ENCODE measurements around the gene KLK10.
A peak's percentile ranks its signal among the peaks of the same experiment; 100 is the strongest.

KLK10 gene

DNA sequence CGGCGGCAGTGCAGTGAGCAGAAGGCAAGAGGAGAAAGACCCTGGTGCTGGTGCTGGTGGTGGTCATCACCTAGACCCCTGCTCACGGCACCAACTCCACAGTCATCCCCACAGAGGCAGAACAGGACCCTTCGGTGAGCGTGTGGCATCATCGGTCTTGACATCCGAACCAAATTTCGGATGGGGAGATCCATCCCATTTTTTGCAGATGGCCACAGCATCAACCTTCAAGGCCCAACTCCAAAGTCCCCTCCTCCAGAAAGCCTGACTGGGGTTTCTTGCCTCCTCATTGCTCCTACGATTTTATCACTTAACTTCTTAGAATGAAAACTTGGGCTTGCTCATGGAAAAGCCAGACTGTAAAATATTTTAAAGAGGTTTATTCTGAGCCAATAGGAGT lies 24.0 kb upstream of the KLK10 start:
- no peak overlapping the region for H2BK120ac ChIP-seq (ENCODE audit: low read depth, low read length)
- H4K8ac ChIP-seq (ENCODE audit: low read depth, low read length) = no peak overlapping the region
- no peak overlapping the region for H3K9ac ChIP-seq (ENCODE audit: low read length)
- no peak overlapping the region for H3K4ac ChIP-seq (ENCODE audit: low read depth, low read length)
- H3K56ac ChIP-seq (ENCODE audit: low read length) = no peak overlapping the region
- no peak overlapping the region for H3K23ac ChIP-seq (ENCODE audit: low read length)
- H4K5ac ChIP-seq (ENCODE audit: low read length) = no peak overlapping the region
- H3K4me3 ChIP-seq (ENCODE audit: low read length) = no peak overlapping the region
- H3K36me3 ChIP-seq (ENCODE audit: control insufficient read depth, insufficient read depth, low read length) = no peaks in the 10 kb centered on the region
- H2BK5ac ChIP-seq (ENCODE audit: low read length) = no peak overlapping the region
- no peaks in the 10 kb centered on the region for H3K4me1 ChIP-seq (ENCODE audit: control insufficient read depth, low read depth, low read length)
- no peak for DNase-seq
- no peak overlapping the region for H3K4me2 ChIP-seq (ENCODE audit: low read length)
- no peaks in the 10 kb centered on the region for H3K79me1 ChIP-seq (ENCODE audit: low read length)
- H3K18ac ChIP-seq (ENCODE audit: low read length) = no peak overlapping the region
- H2BK15ac ChIP-seq (replicated peaks; ENCODE audit: low read depth) = no peak overlapping the region
- WGBS (ENCODE audit: extremely low coverage, insufficient coverage, low lambda C conversion rate) = no CpG with 5 or more reads among the region's 9 CpGs
- H3K27ac ChIP-seq (ENCODE audit: low read depth, low read length) = no peak overlapping the region
- no peaks in the 10 kb centered on the region for H3K27me3 ChIP-seq (ENCODE audit: insufficient read depth, low read length, poor library complexity)
- H3K79me2 ChIP-seq (ENCODE audit: control insufficient read depth, insufficient read depth, low read length) = no peaks in the 10 kb centered on the region
- no peak overlapping the region for H2AK5ac ChIP-seq (ENCODE audit: low read length)

DNA sequence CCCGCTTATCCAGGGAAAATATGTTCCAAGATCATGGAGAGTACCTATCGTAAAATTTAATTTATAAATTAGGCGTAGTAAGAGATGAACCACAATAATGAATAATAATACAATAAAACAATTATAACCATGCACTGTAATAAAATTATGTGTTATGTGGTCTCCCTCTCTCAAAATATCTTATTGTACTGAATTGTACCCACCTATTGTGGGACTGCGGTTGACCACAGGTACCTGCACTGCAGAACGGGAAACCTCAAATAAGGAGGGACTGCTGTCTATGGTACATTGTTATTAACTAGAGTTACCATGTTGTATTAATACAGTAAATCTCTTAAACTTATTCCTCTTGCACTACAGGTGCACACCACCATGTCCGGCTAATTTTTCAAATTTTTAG lies 20.6 kb upstream of the KLK10 start:
- H2BK120ac ChIP-seq (ENCODE audit: low read depth, low read length) = no peak overlapping the region
- H3K9ac ChIP-seq (ENCODE audit: low read length) = no peak overlapping the region
- no peaks in the 10 kb centered on the region for H3K4me1 ChIP-seq (ENCODE audit: control insufficient read depth, low read depth, low read length)
- H3K79me2 ChIP-seq (ENCODE audit: control insufficient read depth, insufficient read depth, low read length) = no peaks in the 10 kb centered on the region
- H3K18ac ChIP-seq (ENCODE audit: low read length) = no peak overlapping the region
- H4K8ac ChIP-seq (ENCODE audit: low read depth, low read length) = no peak overlapping the region
- H3K36me3 ChIP-seq (ENCODE audit: control insufficient read depth, insufficient read depth, low read length) = no peaks in the 10 kb centered on the region
- H3K4me3 ChIP-seq (ENCODE audit: low read length) = no peak overlapping the region
- no peak overlapping the region for H2BK15ac ChIP-seq (replicated peaks; ENCODE audit: low read depth)
- no peak overlapping the region for H2BK5ac ChIP-seq (ENCODE audit: low read length)
- no peak overlapping the region for H3K23ac ChIP-seq (ENCODE audit: low read length)
- no peak overlapping the region for H3K56ac ChIP-seq (ENCODE audit: low read length)
- H3K79me1 ChIP-seq (ENCODE audit: low read length) = no peaks in the 10 kb centered on the region
- DNase-seq = no peak
- H4K5ac ChIP-seq (ENCODE audit: low read length) = no peak overlapping the region
- H2AK5ac ChIP-seq (ENCODE audit: low read length) = no peak overlapping the region
- no peak overlapping the region for H3K27ac ChIP-seq (ENCODE audit: low read depth, low read length)
- H3K4me2 ChIP-seq (ENCODE audit: low read length) = no peak overlapping the region
- no peaks in the 10 kb centered on the region for H3K27me3 ChIP-seq (ENCODE audit: insufficient read depth, low read length, poor library complexity)
- no peak overlapping the region for H3K4ac ChIP-seq (ENCODE audit: low read depth, low read length)
- no CpG with 5 or more reads among the region's 6 CpGs for WGBS (ENCODE audit: extremely low coverage, insufficient coverage, low lambda C conversion rate)

DNA sequence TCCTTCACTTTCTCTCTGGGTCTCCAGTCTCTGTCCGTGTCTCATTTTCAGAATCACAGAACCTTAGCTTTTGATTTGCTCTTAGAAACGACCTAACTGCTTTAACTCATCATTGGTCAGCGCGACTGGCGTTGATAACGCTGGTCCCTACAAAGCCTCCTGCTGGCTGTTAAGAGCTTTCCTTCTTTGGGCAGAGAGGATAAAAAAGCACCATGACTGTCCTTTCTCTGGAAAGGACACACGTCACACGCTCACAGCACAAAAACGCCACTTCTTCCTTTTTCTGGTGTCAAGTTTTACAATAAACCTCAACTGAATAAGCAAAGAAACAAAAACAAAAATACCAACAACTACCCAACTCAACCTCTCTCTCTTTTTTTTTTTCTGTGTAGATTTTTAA lies 17.0 kb upstream of the KLK10 start:
- WGBS (ENCODE audit: extremely low coverage, insufficient coverage, low lambda C conversion rate) = no CpG with 5 or more reads among the region's 9 CpGs
- H2AK5ac ChIP-seq (ENCODE audit: low read length) = no peak overlapping the region
- H3K4me2 ChIP-seq (ENCODE audit: low read length) = no peak overlapping the region
- no peak overlapping the region for H4K8ac ChIP-seq (ENCODE audit: low read depth, low read length)
- H3K56ac ChIP-seq (ENCODE audit: low read length) = no peak overlapping the region
- H3K4me1 ChIP-seq (ENCODE audit: control insufficient read depth, low read depth, low read length) = no peaks in the 10 kb centered on the region
- no peak overlapping the region for H2BK120ac ChIP-seq (ENCODE audit: low read depth, low read length)
- no peak overlapping the region for H3K23ac ChIP-seq (ENCODE audit: low read length)
- no peak overlapping the region for H3K18ac ChIP-seq (ENCODE audit: low read length)
- no peaks in the 10 kb centered on the region for H3K79me1 ChIP-seq (ENCODE audit: low read length)
- H2BK15ac ChIP-seq (replicated peaks; ENCODE audit: low read depth) = no peak overlapping the region
- DNase-seq = peak; percentile 36
- no peak overlapping the region for H3K4me3 ChIP-seq (ENCODE audit: low read length)
- H2BK5ac ChIP-seq (ENCODE audit: low read length) = no peak overlapping the region
- H4K5ac ChIP-seq (ENCODE audit: low read length) = no peak overlapping the region
- no peaks in the 10 kb centered on the region for H3K36me3 ChIP-seq (ENCODE audit: control insufficient read depth, insufficient read depth, low read length)
- no peaks in the 10 kb centered on the region for H3K79me2 ChIP-seq (ENCODE audit: control insufficient read depth, insufficient read depth, low read length)
- no peak overlapping the region for H3K4ac ChIP-seq (ENCODE audit: low read depth, low read length)
- H3K9ac ChIP-seq (ENCODE audit: low read length) = no peak overlapping the region
- H3K27me3 ChIP-seq (ENCODE audit: insufficient read depth, low read length, poor library complexity) = no peaks in the 10 kb centered on the region
- H3K27ac ChIP-seq (ENCODE audit: low read depth, low read length) = no peak overlapping the region

DNA sequence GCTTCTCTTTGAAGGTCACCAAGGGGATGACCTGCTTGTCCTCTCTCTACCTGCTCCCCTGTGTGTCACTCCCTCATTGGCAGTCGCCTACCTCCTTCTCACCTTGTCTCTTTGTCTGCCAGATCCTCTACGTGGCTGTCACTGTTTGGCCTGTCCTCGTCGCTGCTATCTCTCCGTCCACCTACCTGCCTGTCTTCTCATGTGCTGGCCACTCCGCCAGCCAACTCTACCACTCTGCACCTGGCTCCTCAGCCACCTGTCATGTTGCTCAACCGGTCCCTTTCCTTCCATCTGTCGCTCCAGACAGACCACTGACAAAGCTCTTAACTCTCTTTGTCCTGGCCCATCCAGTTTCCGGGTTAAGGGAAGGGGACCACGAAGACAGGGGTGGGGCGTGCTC lies 15.2 kb upstream of the KLK10 start, which contains the start of gene KLK12:
Gene KLK12, minus strand, starts transcription at position 299 of the 400 bp plus-strand sequence. CDS start 381 bp downstream, outside the sequence.
- H3K4ac ChIP-seq (ENCODE audit: low read depth, low read length) = no peak within 1 kb of the TSS
- H3K9ac ChIP-seq (ENCODE audit: low read length) = no peak within 1 kb of the TSS
- no peak within 1 kb of the TSS for H2AK5ac ChIP-seq (ENCODE audit: low read length)
- H4K5ac ChIP-seq (ENCODE audit: low read length) = no peak within 1 kb of the TSS
- H3K56ac ChIP-seq (ENCODE audit: low read length) = no peak within 1 kb of the TSS
- no peak within 1 kb of the TSS for H3K4me3 ChIP-seq (ENCODE audit: low read length)
- H3K4me1 ChIP-seq (ENCODE audit: control insufficient read depth, low read depth, low read length) = no peaks in the 10 kb centered on the region
- no CpG with 5 or more reads among the region's 11 CpGs for WGBS (ENCODE audit: extremely low coverage, insufficient coverage, low lambda C conversion rate)
- H3K27ac ChIP-seq (ENCODE audit: low read depth, low read length) = no peak within 1 kb of the TSS
- no peak within 1 kb of the TSS for H3K23ac ChIP-seq (ENCODE audit: low read length)
- H3K79me1 ChIP-seq (ENCODE audit: low read length) = no peaks in the 10 kb centered on the region
- H2BK120ac ChIP-seq (ENCODE audit: low read depth, low read length) = no peak within 1 kb of the TSS
- no peak for DNase-seq
- no peaks in the 10 kb centered on the region for H3K79me2 ChIP-seq (ENCODE audit: control insufficient read depth, insufficient read depth, low read length)
- H3K4me2 ChIP-seq (ENCODE audit: low read length) = no peak within 1 kb of the TSS
- no peaks in the 10 kb centered on the region for H3K27me3 ChIP-seq (ENCODE audit: insufficient read depth, low read length, poor library complexity)
- no peak within 1 kb of the TSS for H2BK15ac ChIP-seq (replicated peaks; ENCODE audit: low read depth)
- H4K8ac ChIP-seq (ENCODE audit: low read depth, low read length) = no peak within 1 kb of the TSS
- no peak within 1 kb of the TSS for H2BK5ac ChIP-seq (ENCODE audit: low read length)
- H3K36me3 ChIP-seq (ENCODE audit: control insufficient read depth, insufficient read depth, low read length) = no peaks in the 10 kb centered on the region
- H3K18ac ChIP-seq (ENCODE audit: low read length) = no peak within 1 kb of the TSS

DNA sequence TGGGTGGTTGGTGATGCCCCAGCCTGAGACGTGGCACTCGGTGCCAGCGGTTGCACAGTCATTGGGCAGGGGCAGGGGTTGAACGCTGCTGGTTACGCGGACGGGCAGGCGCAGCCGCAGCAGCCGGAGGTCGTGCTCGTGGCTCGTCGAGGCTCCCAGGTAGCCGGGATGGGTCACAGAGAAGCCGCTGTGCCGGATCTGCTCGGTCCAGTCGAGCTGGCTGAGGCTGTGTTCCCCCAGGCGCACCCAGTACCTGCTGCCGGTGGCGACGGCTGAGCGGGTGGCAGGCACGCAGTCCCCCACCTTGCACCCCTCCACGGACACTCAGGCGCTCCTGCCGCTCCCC lies 12.3 kb upstream of the KLK10 start:
- no peak overlapping the region for H2BK5ac ChIP-seq (ENCODE audit: low read length)
- no peak overlapping the region for H2BK15ac ChIP-seq (replicated peaks; ENCODE audit: low read depth)
- no peak overlapping the region for H2AK5ac ChIP-seq (ENCODE audit: low read length)
- WGBS (ENCODE audit: extremely low coverage, insufficient coverage, low lambda C conversion rate) = no CpG with 5 or more reads among the region's 28 CpGs
- H3K79me1 ChIP-seq (ENCODE audit: low read length) = no peaks in the 10 kb centered on the region
- no peak overlapping the region for H3K4me3 ChIP-seq (ENCODE audit: low read length)
- H3K4me2 ChIP-seq (ENCODE audit: low read length) = no peak overlapping the region
- H3K4me1 ChIP-seq (ENCODE audit: control insufficient read depth, low read depth, low read length) = no peaks in the 10 kb centered on the region
- no peak overlapping the region for H4K8ac ChIP-seq (ENCODE audit: low read depth, low read length)
- DNase-seq = no peak
- H3K56ac ChIP-seq (ENCODE audit: low read length) = no peak overlapping the region
- H3K23ac ChIP-seq (ENCODE audit: low read length) = no peak overlapping the region
- H4K5ac ChIP-seq (ENCODE audit: low read length) = no peak overlapping the region
- no peaks in the 10 kb centered on the region for H3K27me3 ChIP-seq (ENCODE audit: insufficient read depth, low read length, poor library complexity)
- no peaks in the 10 kb centered on the region for H3K79me2 ChIP-seq (ENCODE audit: control insufficient read depth, insufficient read depth, low read length)
- no peak overlapping the region for H3K4ac ChIP-seq (ENCODE audit: low read depth, low read length)
- H3K9ac ChIP-seq (ENCODE audit: low read length) = no peak overlapping the region
- H3K36me3 ChIP-seq (ENCODE audit: control insufficient read depth, insufficient read depth, low read length) = no peaks in the 10 kb centered on the region
- H3K18ac ChIP-seq (ENCODE audit: low read length) = no peak overlapping the region
- H3K27ac ChIP-seq (ENCODE audit: low read depth, low read length) = no peak overlapping the region
- H2BK120ac ChIP-seq (ENCODE audit: low read depth, low read length) = no peak overlapping the region

DNA sequence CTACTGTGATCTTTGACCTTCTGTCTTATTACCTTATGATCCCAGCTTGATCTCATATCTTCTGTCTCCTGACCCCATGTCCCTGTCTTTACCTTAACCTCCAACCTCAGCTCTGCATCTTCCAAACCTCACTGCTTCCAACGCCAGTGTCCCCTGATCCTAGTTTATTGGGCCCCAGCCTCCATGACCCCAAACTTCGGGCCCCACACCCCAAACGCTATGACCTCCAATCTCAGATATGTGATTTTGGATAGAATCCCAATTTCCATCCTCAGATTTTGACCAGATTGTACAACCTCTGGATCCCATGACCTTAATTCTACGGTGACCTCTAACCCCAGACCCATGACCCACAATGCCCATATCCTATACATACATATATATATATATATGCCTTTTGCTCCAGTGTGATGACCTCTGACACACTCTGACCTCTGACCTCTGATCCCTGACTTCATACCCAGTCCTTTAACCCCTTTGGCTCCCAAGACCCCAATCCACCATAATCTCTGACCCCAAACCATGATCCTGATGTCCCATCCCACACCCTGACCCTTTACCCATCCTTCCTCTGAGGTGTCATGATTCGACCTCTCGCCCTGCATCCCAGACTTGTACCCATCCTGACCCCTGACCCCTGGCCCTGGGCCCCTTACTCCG lies 11.8 kb upstream of the KLK10 start:
- no peak overlapping the region for H2BK120ac ChIP-seq (ENCODE audit: low read depth, low read length)
- H2BK15ac ChIP-seq (replicated peaks; ENCODE audit: low read depth) = no peak overlapping the region
- no peak overlapping the region for H3K4me3 ChIP-seq (ENCODE audit: low read length)
- no peak overlapping the region for H4K8ac ChIP-seq (ENCODE audit: low read depth, low read length)
- H3K36me3 ChIP-seq (ENCODE audit: control insufficient read depth, insufficient read depth, low read length) = no peaks in the 10 kb centered on the region
- no peak overlapping the region for H2AK5ac ChIP-seq (ENCODE audit: low read length)
- no peak overlapping the region for H3K4ac ChIP-seq (ENCODE audit: low read depth, low read length)
- H3K9ac ChIP-seq (ENCODE audit: low read length) = no peak overlapping the region
- no peak overlapping the region for H3K18ac ChIP-seq (ENCODE audit: low read length)
- H3K4me2 ChIP-seq (ENCODE audit: low read length) = no peak overlapping the region
- H4K5ac ChIP-seq (ENCODE audit: low read length) = no peak overlapping the region
- WGBS (ENCODE audit: extremely low coverage, insufficient coverage, low lambda C conversion rate) = no CpG with 5 or more reads among the region's 7 CpGs
- no peak for DNase-seq
- H3K27ac ChIP-seq (ENCODE audit: low read depth, low read length) = no peak overlapping the region
- no peaks in the 10 kb centered on the region for H3K79me1 ChIP-seq (ENCODE audit: low read length)
- H3K4me1 ChIP-seq (ENCODE audit: control insufficient read depth, low read depth, low read length) = no peaks in the 10 kb centered on the region
- no peak overlapping the region for H3K23ac ChIP-seq (ENCODE audit: low read length)
- no peak overlapping the region for H2BK5ac ChIP-seq (ENCODE audit: low read length)
- H3K27me3 ChIP-seq (ENCODE audit: insufficient read depth, low read length, poor library complexity) = no peaks in the 10 kb centered on the region
- no peak overlapping the region for H3K56ac ChIP-seq (ENCODE audit: low read length)
- no peaks in the 10 kb centered on the region for H3K79me2 ChIP-seq (ENCODE audit: control insufficient read depth, insufficient read depth, low read length)

Measured in mesendoderm (in vitro differentiated cells).